Measurements from ENCODE around the gene ENTREP3.

The ENTREP3 gene

GRCh38 chr1:155277902-155278688 lies 22.8 kb upstream of the ENTREP3 start:
- peak; percentile 66 for DNase-seq

DNA sequence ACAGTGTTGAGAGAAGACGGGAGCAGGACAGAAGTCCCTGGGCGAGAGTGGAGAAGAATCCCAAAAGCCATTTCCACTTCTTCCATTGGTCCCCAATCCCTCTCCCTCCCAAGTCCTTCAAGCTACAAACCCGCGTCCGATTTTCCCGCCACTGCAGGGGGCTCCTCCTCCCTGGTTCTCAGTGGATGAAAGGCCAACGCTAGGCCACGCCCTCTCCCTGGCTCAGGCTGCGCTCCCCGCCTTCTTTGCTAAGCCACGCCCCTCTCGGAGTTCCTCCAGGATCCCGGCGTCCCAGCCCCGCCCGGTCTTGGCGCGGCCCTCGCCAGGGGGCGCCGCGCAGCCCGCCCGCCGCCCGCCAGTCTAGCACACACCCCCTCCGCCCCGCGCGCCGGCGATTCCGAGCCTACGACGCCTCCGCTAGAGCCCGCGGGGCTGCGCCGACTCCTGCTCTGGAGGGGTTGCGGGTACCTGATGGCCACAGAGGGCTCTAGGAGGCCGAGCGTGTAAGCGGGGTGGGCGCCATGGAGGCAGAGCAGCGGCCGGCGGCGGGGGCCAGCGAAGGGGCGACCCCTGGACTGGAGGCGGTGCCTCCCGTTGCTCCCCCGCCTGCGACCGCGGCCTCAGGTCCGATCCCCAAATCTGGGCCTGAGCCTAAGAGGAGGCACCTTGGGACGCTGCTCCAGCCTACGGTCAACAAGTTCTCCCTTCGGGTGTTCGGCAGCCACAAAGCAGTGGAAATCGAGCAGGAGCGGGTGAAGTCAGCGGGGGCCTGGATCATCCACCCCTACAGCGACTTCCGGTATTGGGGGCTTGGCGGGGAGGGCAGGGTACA lies 22.0 kb upstream of the ENTREP3 start, which contains the start of gene HCN3:
Gene HCN3, plus strand, starts transcription at position 394 of the 832 bp plus-strand sequence. Its CDS starts 128 bp downstream, at position 522.
- DNase-seq: peak; percentile 97

DNA sequence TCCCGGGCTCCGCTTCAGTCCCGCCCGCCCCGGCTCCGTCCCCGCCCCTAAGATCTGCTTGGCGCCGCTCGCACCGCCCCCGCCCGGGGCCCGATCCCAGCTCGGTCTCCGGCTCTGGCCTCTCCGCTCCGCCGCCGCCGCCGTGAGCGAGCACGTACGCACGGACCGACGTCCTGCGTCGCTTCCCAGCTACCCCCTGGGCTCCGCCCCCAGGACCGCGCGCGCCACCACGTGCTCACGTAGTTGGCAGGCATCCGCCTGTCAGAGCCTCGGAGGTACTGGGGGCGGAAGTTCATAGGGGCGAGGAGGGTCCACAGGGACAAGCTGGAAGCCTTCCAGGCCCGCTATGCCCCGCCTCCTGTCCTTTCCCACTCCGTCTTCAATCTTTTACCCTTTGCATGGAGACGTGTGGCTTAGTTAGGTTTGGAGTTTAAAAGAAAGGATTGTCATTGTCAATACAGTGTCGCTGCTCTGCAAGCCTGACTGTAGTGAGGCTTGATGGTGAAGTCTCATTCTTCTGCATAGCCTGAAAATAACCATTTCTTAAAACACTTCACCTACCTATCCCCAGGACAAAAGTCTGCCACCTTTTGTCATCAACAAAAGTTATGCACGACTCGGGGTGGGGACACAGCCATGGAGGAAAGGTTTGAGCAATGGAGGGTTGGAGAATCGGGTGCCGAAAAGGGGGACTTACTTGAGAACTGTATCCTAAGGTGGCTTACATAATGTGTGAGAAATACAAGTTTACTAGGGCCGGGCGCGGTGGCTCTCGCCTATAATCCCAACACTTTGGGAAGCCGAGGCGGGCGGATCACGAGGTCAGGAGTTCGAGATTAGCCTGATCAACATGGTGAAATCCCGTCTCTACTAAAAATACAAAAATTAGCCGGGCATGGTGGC lies 18.3 kb upstream of the ENTREP3 start, which contains the start of gene CLK2:
Gene CLK2, minus strand, starts transcription at position 162 of the 903 bp plus-strand sequence. CDS start 2,527 bp downstream, outside the sequence.
- peak; percentile 97 for DNase-seq

GRCh38 chr1:155272466-155273342 lies 17.4 kb upstream of the ENTREP3 start:
- peak; percentile 56 for DNase-seq

DNA sequence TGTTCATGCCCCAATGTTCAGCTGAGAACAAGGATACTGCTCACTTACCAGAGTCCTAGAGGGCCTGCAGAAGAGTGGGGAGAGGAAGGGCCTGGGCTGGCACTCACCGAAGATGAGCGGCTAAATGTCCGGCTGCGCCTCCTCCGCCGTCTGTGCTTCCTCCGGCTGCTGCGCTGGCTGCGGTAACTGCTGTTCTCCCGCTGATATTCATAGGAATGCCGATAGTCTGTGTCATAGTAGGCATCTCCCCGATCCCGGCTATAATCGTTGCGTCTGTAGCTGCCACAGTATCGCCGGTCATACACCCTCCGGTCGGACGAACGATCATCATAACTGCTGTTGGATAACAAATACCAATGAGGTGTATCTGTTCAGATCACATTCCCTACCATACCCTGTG lies 14.1 kb upstream of the ENTREP3 start:
- DNase-seq: no peak

GRCh38 chr1:155268630-155269029 lies 13.3 kb upstream of the ENTREP3 start:
- DNase-seq: no peak

DNA sequence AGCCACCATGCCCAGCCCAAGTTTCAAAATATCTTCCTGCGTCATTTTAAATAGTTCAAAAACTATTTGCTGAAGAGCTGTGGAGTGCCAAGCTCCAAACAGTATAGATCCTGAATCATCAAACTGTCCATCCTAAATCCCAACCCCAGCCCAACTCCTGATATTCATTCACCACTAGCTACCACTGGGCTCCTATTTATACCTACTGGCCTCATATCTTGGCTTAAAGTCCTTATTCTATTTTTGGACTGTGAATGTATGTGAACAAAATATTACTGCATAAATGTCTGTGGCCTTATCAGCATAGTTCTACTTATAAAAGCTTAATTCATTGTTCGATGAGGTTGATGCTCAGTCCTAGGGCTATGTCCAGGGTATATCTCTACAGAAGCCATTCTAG lies 12.1 kb upstream of the ENTREP3 start:
- no peak for DNase-seq

DNA sequence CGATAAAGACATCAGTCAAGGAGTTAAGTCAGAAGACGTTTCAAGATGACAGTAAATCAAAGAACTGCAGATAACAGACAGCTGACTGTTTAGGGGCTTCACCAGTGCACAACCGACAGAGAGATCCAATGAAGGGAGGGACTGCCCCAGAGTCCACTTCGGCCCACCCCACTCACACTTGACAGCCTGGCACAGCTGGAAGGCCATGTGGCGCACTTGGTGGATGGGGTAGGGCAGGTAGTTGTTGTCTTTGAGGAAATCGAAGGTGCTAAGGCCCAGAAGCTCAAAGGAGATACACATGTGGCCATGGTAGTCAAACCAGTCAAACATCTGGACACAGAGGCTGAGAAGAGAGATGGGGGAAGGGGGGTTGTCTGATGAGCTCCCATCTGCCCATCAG lies 11.3 kb upstream of the ENTREP3 start:
- DNase-seq: no peak

- no peak for DNase-seq
Observed at GRCh38 chr1:155263067-155263466, 7.8 kb upstream of the ENTREP3 start.

DNA sequence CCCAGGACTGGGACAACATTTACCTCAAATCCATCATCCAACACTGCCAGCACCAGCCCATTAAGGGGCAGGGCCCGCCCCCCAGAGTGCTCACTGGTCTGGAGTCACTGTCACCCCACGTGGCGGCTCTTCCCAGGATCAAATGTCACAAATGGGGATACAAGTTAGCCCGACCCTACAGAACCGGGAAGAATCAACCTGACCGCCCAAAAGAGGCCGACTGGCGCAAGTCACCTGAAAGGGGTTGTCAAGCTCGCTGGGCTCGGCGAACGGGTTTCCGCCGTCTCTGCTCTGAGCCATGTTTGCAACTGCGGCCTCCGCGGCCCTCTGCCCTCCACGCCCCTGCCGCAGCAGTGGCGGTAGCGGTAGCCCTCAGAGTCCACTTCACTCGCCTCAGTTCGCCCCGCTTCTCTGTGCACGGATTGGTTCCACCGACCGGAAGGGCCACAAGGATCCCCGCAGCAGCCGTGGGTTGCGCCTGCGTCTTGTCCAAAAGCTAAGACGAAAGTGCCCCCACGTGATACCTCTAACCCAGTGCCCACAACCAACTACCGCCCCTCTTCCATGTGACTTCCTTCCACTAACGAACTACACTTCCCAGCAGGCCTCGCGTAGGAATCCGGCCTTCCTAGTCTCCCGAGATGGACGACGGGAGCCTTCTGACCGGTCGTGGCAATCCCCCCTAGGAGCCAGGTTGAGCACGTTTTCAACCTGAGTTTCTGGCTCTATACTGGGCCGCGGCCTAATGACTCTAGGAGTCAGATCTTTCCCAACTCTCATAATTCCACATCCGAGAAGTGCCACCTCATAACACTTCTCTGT lies 6.8 kb upstream of the ENTREP3 start, which contains the start of gene SCAMP3:
Gene SCAMP3, minus strand, starts transcription at position 509 of the 822 bp plus-strand sequence. Its CDS starts 209 bp downstream, at position 300.
- DNase-seq: peak; percentile 98

- DNase-seq: no peak
Observed at GRCh38 chr1:155261493-155261851, 6.2 kb upstream of the ENTREP3 start.

DNA sequence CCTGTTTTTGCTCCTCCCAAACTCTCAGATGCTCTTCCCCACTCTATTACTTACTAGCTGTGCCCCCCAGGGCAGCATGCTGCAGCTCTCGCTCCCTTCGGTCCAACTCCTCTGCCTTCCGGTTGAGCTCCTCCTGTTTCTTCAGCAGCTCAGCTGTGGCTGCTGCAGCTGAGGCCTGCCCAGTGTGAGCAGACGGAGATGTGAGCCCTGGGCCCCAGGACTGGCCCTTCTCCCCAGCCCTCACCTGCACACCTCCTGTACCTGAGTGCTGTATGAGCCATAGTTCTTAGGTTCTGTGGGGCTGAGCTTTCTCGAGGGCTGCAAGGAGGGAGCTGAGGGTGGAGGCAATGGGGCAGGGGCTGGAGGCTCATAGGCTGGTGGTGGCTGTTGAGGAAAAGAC lies 5.0 kb upstream of the ENTREP3 start:
- no peak for DNase-seq

DNA sequence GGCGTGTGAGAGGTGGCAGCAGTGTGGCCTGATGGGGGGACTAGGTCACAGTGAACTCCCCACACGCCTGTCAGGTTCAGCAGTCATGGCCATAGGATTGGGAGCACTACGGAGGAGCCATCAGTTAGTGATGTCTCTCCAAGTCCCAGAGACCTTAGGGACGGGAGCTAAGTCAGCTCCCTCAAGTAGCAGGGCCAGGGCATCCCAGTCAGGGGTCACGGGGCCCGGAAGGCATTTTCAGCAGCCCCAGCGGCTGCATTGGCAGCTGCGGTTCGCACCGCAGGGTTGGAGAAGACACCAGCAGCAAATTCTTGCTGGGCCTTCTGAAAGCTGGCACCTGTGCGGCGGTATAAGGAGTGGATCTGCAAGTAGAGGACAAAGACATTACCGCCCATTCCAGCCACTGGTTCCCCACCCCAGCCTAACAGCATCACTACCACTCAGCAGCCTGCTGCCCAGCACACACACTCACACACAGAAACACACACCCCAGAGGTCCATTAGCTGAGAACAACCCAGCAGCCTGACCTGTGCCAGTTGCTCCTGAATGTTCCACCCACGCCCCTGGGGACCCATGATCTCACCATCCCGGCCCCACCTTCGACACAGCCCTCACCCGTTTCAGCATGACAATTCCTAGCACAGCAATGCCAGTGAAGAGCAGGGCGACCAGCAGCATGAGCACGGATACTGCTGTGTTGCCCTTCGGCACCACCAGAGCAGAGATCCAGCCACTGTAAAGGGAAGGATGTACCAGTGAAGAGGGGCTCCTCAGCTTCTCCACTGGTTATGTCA lies 972 bp upstream of the ENTREP3 start:
- DNase-seq: no peak

DNA sequence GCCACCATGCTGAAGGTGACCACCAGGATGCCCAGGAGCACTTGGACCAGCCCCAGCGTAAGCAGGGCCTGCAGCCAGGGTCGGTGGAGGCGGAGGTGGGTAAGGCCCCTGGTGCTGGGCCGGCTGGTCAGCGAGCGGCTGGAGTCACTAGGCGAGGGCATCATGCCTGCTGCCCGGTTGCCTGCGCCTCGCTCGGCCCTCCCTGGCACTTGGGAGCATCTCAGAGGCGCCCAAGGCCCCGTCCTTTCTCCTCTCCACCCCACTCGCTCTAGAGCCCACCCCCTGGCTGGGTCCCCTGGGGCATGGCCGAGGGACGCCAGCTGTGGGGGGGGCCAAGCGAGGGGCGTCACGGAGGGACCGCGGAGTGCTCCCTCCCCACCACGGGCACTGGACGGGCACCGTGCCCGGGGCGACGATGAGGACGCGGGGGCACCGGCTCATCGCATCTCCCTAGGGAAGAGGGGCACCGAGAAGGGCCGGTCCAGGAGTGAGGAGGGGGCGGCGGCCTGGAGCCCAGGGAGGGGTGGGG lies 505 bp downstream of the ENTREP3 start:
- DNase-seq: no peak

- no peak for DNase-seq
Observed at GRCh38 chr1:155254228-155254713, 1.0 kb downstream of the ENTREP3 start.

GRCh38 chr1:155253797-155254196 lies 1.5 kb downstream of the ENTREP3 start:
- no peak for DNase-seq

DNA sequence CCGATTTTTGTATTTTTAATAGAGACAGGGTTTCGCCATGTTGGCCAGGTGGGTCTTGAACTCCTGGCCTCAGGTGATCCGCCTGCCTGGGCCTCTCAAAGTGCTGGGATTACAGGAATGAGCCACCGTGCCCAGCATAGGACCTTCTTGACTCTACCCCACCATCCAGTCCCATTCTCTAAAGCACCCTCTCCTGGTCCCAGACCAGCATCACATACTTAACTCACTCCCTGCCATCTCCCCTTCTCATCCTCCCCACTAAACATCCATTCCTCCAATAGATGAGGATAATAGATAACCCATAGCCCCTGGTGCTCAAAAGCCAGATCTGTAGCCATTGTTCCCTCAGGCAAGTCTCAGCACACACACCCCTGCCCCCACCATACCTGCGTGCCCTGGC lies 2.1 kb downstream of the ENTREP3 start:
- no peak for DNase-seq

DNA sequence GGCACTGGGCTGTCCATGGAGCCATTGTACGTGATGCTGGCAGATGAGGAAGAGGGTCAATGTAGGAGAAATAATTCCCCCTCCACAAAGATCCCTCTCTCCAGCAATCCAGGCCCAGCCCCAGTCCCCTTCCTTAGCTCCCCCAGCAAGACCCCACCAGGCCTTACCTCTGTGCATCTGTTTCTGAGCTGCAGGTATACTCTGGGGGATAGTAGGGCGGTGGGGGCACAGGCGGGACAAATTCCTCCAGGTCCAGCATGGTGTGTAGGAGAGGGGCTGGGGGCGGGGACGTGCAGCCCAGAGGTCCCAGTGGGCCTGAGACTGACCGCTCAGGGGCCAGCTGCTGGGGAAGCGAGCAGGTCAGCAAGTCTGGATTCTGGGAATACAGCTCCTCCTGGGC lies 3.7 kb downstream of the ENTREP3 start:
- DNase-seq: no peak

Data from hematopoietic multipotent progenitor cell treated with erythropoietin and hydrocortisone succinate and interleukin-3 and kit ligand, for 8 days (in vitro differentiated cells).